ENCODE results near the gene RRP15.

DNA sequence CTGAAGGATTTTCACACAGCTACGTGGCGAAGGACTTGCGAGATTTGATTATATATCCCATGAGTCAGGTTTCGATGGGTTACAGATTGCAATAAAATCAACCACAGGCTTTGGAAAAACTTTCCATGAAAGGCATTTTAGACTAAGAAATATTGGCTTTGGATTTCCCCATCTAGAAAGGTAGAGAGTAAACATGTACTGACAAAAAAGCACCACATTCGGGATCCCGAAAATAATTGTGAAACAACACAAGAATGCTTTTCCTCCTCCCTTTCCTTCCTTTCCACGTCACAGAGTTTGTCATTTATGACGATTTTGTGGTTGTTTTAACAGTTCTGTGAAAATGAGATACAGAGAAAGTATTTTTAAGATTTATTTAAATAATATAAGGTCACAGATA is 98.6 kb downstream of the RRP15 start:
- TF ChIP-seq CTCF (IDR thresholded peaks at IDR 0.05) = no peak
- TF ChIP-seq POLR2A (IDR thresholded peaks at IDR 0.05) = no peak

Measured in prostate gland (tissue), 2 donors.